ENCODE results near the gene CHRNE. TPM values are rescaled to one million over a fixed set of nuclear protein-coding genes. Genes with fewer than 3 reads are reported as not detected.
"Not testable (repeated sequence)": the region's sequence is repeated elsewhere in the genome, so short reads cannot be mapped to it uniquely, and the experiment has no call there.

CHRNE gene
- total RNA-seq, 1 experiment from 2014 or later, result 0.31 TPM

GRCh38 chr17:4867535-4867934 lies 35.4 kb downstream of the CHRNE start:
- not testable (repeated sequence) for H2AFZ ChIP-seq (ENCODE audit: low read length); H3T11ph ChIP-seq (ENCODE audit: low read length); H3K9ac ChIP-seq (ENCODE audit: extremely low read depth, insufficient read length, low read length); H2BK120ac ChIP-seq (ENCODE audit: low read depth, low read length, poor library complexity, severe bottlenecking); H3K4ac ChIP-seq (ENCODE audit: low read depth, low read length); H3K14ac ChIP-seq (ENCODE audit: insufficient read depth, low read length); DNase-seq; H3K9me3 ChIP-seq (ENCODE audit: control insufficient read depth, low read depth, low read length); H3K27me3 ChIP-seq (ENCODE audit: insufficient read depth, low read length); H3K79me2 ChIP-seq (ENCODE audit: insufficient read depth, low read length); H3K4me2 ChIP-seq (ENCODE audit: insufficient read depth, insufficient read length, low read length); H3K56ac ChIP-seq (ENCODE audit: insufficient read length, low read depth, low read length); H3K27me3 Mint-ChIP-seq (ENCODE audit: low read depth); H3K4me3 Mint-ChIP-seq; H2BK12ac ChIP-seq (ENCODE audit: insufficient read length, low read depth, low read length); H2AK5ac ChIP-seq (ENCODE audit: insufficient read length, low read length); H2BK15ac ChIP-seq (ENCODE audit: low read depth, low read length); H3K27ac Mint-ChIP-seq; H3K23ac ChIP-seq (ENCODE audit: insufficient read length, low read depth, low read length); H3K23me2 ChIP-seq (ENCODE audit: insufficient read length, low read depth, low read length, poor library complexity, severe bottlenecking); H3K36me3 Mint-ChIP-seq (ENCODE audit: insufficient read depth in 1 of 3, low read depth in 3 of 3); H4K91ac ChIP-seq (ENCODE audit: insufficient read length, low read depth, low read length); H4K5ac ChIP-seq (ENCODE audit: insufficient read length, low read depth, low read length); H3K79me1 ChIP-seq (ENCODE audit: insufficient read depth, low read depth, low read length, poor library complexity, severe bottlenecking); H4K20me1 ChIP-seq (ENCODE audit: control insufficient read depth, insufficient read depth, insufficient read length); H2BK5ac ChIP-seq (ENCODE audit: insufficient read length, low read length); H3K27ac ChIP-seq (ENCODE audit: insufficient read length, low read depth, low read length); H3K4me1 Mint-ChIP-seq; H3K4me1 ChIP-seq (ENCODE audit: insufficient read depth, low read length); H4K8ac ChIP-seq (replicated peaks; ENCODE audit: insufficient read length, low read depth, low read length); H2BK20ac ChIP-seq (ENCODE audit: low read depth, low read length, poor library complexity, severe bottlenecking); H3K9me3 Mint-ChIP-seq; H3K18ac ChIP-seq (ENCODE audit: insufficient read length, low read depth, low read length)
- no CpG with 5 or more reads among the region's 5 CpGs for WGBS (ENCODE audit: extremely low coverage, insufficient read length, low lambda C conversion rate)

Measured in H9 (cell line).